ENCODE results near the gene NCKAP5.

DNA sequence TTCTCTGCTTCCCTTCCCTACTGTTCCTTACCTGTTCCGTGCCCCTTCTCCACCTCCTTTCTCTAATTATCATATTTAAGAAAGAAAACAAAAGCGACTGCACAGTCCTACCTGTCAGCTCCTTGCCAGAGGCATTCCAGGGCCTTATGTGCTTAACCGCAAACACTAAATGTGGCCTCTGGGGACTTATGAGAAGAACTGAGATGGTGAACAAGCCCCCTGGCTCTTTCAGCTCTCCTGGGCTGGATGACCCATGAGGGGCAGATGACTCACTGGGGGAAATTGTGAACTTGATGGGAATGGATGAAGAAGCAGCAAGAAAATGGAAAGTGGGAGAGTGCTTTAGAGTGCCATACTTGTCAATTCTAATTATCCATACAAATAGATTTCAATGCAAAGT is 792.0 kb downstream of the NCKAP5 start:
- TF ChIP-seq CTCF (conservative IDR thresholded peaks at IDR 0.05), result no peak
- no peak for TF ChIP-seq EZH2 (IDR thresholded peaks at IDR 0.05; ENCODE audit: low read depth)
